Rectal smooth muscle tissue (tissue), 1 donor: Measurements from ENCODE around the gene SERPINB8.
"Not testable (repeated sequence)": the region's sequence is repeated elsewhere in the genome, so short reads cannot be mapped to it uniquely, and the experiment has no call there.

ENCODE experiments used
- H3K27ac ChIP-seq: one replicate; pipeline ENCODE4 v1.7.0; 2013; ENCODE audit warnings: low read depth, low read length, inconsistent platforms
- H3K27me3 ChIP-seq: one replicate; pipeline ENCODE4 v1.7.0; 2013; ENCODE audit warnings: low read length; ENCODE audit not compliant: control insufficient read depth, insufficient read depth
- H3K36me3 ChIP-seq: one replicate; pipeline ENCODE4 v1.7.0; 2013; ENCODE audit warnings: low read length; ENCODE audit not compliant: control insufficient read depth, insufficient read depth
- H3K4me1 ChIP-seq: one replicate; pipeline ENCODE4 v1.7.0; 2013; ENCODE audit warnings: low read length; ENCODE audit not compliant: control insufficient read depth, insufficient read depth
- H3K4me3 ChIP-seq: one replicate; pipeline ENCODE4 v1.7.0; 2013; ENCODE audit warnings: low read length
- H3K9ac ChIP-seq: one replicate; pipeline ENCODE4 v1.7.0; 2013; ENCODE audit warnings: low read length

SERPINB8 gene, protein sequence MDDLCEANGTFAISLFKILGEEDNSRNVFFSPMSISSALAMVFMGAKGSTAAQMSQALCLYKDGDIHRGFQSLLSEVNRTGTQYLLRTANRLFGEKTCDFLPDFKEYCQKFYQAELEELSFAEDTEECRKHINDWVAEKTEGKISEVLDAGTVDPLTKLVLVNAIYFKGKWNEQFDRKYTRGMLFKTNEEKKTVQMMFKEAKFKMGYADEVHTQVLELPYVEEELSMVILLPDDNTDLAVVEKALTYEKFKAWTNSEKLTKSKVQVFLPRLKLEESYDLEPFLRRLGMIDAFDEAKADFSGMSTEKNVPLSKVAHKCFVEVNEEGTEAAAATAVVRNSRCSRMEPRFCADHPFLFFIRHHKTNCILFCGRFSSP

DNA sequence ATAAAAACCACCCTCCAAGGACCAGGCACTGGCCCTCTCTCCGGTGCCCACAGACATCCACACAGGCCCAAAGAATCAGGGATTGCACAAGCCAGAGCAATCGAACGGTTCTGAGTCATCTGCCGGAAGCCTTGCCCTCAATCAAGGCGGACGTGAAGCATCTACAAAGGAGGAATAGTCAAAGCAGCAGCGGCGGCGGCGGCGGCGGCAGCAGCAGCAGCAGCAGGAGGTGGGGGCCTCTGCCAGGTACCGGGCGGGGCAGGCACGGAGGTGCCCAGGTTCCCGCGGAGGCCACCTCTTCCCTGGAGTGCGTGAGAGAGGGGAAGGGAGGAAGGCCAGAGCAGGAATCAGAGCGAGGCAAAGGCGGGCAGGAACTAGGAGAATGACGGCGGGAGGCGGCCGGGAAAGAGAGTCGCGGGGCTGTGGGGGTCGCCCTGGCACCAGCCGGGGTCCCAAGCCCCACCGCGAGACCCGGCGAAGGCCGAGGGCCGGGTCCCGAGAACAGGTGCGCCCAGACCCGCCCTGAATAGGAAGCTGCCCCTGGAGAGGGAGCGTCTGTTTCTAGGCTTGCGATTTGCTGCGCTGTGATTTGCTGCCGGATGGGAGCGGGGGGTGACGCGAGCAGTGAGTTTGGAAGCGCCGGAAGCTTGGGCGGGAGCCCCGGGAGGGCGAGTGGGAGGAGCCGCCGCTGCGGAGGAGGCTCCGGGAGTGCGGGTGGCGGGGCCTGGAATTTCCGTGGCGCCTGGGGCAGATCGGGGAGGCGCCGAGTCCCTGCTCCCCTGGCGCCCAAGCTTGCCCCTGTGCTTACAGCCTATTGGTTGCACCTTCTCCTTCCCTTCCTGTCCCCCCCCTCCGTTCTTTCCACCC lies at the start of gene SERPINB8:
Gene SERPINB8 (plus strand): TSS at position 140 of the 867 bp plus-strand sequence. CDS start 8,228 bp downstream, outside the sequence.
- no peaks in the 10 kb centered on the region for H3K4me1 ChIP-seq
- H3K9ac ChIP-seq: peak within 1 kb of the TSS; percentile 82
- peak within 1 kb of the TSS; percentile 92 for H3K27ac ChIP-seq
- no peaks in the 10 kb centered on the region for H3K36me3 ChIP-seq
- H3K27me3 ChIP-seq: no peaks in the 10 kb centered on the region
- peak within 1 kb of the TSS; percentile 87 for H3K4me3 ChIP-seq

GRCh38 chr18:63922049-63922448 lies 47.8 kb upstream of the SERPINB8 start:
- H3K9ac ChIP-seq: no peak overlapping the region
- no peak overlapping the region for H3K27ac ChIP-seq
- H3K4me3 ChIP-seq: no peak overlapping the region
- no peaks in the 10 kb centered on the region for H3K4me1 ChIP-seq
- no peaks in the 10 kb centered on the region for H3K27me3 ChIP-seq
- no peaks in the 10 kb centered on the region for H3K36me3 ChIP-seq

- H3K27me3 ChIP-seq: no peaks in the 10 kb centered on the region
- H3K4me1 ChIP-seq: no peaks in the 10 kb centered on the region
- no peak overlapping the region for H3K9ac ChIP-seq
- no peaks in the 10 kb centered on the region for H3K36me3 ChIP-seq
- H3K27ac ChIP-seq: no peak overlapping the region
- no peak overlapping the region for H3K4me3 ChIP-seq
Observed at GRCh38 chr18:63924551-63924950, 45.3 kb upstream of the SERPINB8 start.

DNA sequence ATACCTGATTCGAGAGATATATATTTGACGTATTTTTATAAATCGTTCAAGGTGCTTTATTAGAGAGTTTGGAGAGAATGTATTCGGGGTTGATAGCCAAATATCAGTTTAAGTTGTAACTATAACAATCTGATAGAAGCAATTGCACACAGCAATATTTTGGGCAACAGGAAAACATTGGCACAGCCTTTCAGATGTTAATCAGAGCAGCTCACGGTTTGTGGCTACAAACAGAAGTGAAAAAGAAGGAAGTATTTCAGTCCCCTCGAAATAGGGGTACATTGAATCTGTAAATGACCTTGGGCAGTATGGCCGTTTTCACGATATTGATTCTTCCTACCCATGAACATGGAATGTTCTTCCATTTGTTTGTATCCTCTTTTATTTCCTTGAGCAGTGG lies 41.5 kb upstream of the SERPINB8 start:
- H3K27ac ChIP-seq: no peak overlapping the region
- H3K4me3 ChIP-seq: no peak overlapping the region
- no peaks in the 10 kb centered on the region for H3K27me3 ChIP-seq
- no peak overlapping the region for H3K9ac ChIP-seq
- no peaks in the 10 kb centered on the region for H3K4me1 ChIP-seq
- H3K36me3 ChIP-seq: no peaks in the 10 kb centered on the region

DNA sequence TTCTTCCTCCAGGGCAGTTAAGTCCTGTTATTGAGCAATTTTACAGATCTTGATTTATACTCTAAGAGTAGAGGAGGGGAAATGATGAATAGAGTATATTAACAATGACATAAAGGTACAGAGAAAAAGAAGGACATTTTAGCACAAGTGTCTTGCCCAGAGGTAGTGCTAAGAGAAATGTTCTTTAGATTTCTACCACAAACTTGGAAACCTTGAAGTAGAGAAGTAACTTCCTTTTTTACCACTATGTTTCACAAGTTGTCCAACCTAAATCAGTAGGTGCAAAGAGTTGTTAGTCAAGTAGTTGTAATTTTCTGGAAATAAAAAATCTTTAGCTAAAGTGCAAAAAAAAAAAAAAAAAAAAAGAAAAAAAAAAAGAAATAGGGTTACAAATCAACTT lies 40.5 kb upstream of the SERPINB8 start:
- H3K27ac ChIP-seq, H3K36me3 ChIP-seq, H3K4me3 ChIP-seq, H3K4me1 ChIP-seq, H3K9ac ChIP-seq, H3K27me3 ChIP-seq: not testable (repeated sequence)

- Histone ChIP-seq H3K4me3 (no peak overlapping the region), H3K4me1 (no peaks in the 10 kb centered on the region), H3K27me3 (no peaks in the 10 kb centered on the region), H3K36me3 (no peaks in the 10 kb centered on the region), H3K9ac (no peak overlapping the region), H3K27ac (no peak overlapping the region)
Observed at GRCh38 chr18:63930773-63931354, 39.0 kb upstream of the SERPINB8 start.

GRCh38 chr18:63936156-63936931 lies 33.5 kb upstream of the SERPINB8 start:
- Histone ChIP-seq H3K36me3 (no peaks in the 10 kb centered on the region), H3K9ac (no peak overlapping the region), H3K27ac (no peak overlapping the region), H3K4me1 (no peaks in the 10 kb centered on the region), H3K4me3 (peak overlapping the region; percentile 77), H3K27me3 (no peaks in the 10 kb centered on the region)

DNA sequence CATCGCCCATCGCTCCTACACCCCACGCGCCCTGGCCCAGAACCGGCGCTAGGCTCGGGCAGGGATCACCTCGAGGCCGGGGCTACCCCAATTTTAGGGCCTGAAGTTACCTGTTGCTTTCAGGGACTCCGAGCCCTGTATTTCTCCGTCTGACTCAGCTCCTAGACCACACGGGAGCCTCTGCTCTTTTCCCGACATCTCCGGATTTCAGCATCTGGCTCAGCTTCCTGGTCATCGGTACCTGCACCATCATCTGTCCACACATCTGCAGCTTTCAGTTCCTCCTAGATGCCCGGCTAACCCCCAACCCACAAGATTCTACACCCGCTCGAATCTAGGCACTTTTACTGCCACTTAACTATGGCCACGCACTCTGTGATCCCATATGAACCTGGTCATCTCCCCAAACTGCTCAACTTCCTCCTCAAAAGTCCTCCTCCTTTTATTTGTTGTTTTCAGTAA lies 32.9 kb upstream of the SERPINB8 start:
- no peak overlapping the region for H3K27ac ChIP-seq
- no peaks in the 10 kb centered on the region for H3K27me3 ChIP-seq
- no peaks in the 10 kb centered on the region for H3K4me1 ChIP-seq
- H3K9ac ChIP-seq: no peak overlapping the region
- no peaks in the 10 kb centered on the region for H3K36me3 ChIP-seq
- peak overlapping the region; percentile 77 for H3K4me3 ChIP-seq

DNA sequence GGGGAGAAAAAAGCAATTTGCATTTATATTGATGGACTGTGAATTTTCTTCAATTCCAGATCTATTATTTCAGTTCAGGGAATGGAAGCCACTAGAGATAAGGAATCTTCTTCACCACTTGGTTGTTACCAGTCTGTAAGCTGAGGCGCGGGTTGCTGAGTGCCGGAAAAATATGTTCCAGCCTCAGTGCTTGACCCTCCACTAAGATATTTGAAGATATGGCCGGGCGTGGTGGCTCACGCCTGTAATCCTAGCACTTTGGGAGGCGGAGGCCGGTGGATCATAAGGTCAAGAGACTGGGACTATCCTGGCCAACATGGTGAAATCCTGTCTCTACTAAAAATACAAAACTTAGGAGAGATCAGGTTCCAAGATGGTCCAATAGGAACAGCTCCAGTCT lies 29.9 kb upstream of the SERPINB8 start:
- Histone ChIP-seq H3K27ac (no peak overlapping the region), H3K27me3 (no peaks in the 10 kb centered on the region), H3K4me3 (no peak overlapping the region), H3K36me3 (no peaks in the 10 kb centered on the region), H3K9ac (no peak overlapping the region), H3K4me1 (no peaks in the 10 kb centered on the region)

- H3K27me3 ChIP-seq, H3K4me3 ChIP-seq, H3K9ac ChIP-seq, H3K27ac ChIP-seq, H3K36me3 ChIP-seq, H3K4me1 ChIP-seq: not testable (repeated sequence)
Observed at GRCh38 chr18:63940543-63941050, 29.3 kb upstream of the SERPINB8 start.

GRCh38 chr18:63947051-63947790 lies 22.7 kb upstream of the SERPINB8 start:
- H3K27me3 ChIP-seq: no peaks in the 10 kb centered on the region
- H3K27ac ChIP-seq: no peak overlapping the region
- no peak overlapping the region for H3K9ac ChIP-seq
- H3K4me1 ChIP-seq: no peaks in the 10 kb centered on the region
- H3K4me3 ChIP-seq: no peak overlapping the region
- H3K36me3 ChIP-seq: no peaks in the 10 kb centered on the region
